Measurements from ENCODE around the gene TOPBP1. TPM values are rescaled to one million over a fixed set of nuclear protein-coding genes. Genes with fewer than 3 reads are reported as not detected.

TOPBP1 gene
- total and polyA plus RNA-seq, 2 donors (not counting 3 experiments of a cell fraction or from before 2014, with no cell fraction given) = 23.3 to 42.2 TPM

DNA sequence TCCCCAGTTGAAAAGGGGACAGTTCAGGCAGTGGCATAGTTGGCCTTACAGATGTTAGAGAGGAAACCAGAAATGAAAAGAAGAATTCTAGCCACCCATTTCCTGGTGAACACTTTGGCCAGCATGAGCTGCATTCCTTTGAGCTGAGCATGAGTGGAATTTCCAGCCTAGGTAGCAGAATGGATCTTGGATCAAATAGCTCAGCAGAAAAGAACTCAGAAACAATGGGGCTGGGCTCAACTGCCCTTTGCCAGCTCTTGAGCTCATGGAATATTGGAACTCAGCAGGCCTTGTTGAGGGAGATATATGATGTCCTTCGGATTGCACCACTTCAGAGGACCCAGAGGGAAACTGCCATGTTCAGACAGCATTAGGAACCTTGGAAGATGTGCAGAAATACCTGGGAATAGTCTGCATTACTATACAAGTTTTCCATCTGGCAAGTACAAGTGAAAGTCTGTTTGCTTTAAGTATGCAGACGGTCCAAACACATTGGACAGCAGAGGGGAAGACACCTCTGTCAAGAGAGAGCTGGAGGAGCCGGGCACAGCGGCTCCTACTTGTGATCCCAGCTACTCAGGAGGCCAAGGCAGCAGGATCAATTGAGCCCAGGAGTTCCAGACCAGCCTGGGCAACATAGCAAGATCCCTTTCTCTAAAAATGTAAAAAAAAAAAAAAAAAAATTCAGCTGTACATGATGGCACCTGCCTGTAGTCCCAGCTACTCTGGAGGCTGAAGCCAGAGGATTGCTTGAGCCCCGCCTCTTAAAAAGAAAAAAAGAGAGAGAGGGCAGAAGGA, 91.4 kb downstream of the TOPBP1 start:
- ChIA-PET POLR2A (interaction anchor here (0.9 to 1.6 kb wide), 5 partner anchors 9 to 96 kb away, joined by 3 to 5 read pairs (median 3); no protein-coding TSS in a partner anchor), CTCF (interaction anchor here (0.8 to 13.8 kb wide), 11 partner anchors 8 to 147 kb away, joined by 3 to 224 read pairs (median 5); no protein-coding TSS in a partner anchor)
- dilution Hi-C loops (cut with MboI; ENCODE audit: extremely low pct_ligation_motif_present, low sequenced_read_pairs) (no loop called here), intact Hi-C loops (cut with micrococcal nuclease) (loop anchor here (1.0 to 10.0 kb wide), 8 partner anchors 29 to 917 kb away; partner anchors contain the start of genes ANAPC13, CEP63 and SRPRB)
- no peaks in the 10 kb centered on the region for H3K9me1 ChIP-seq (replicated peaks; ENCODE audit: control insufficient read depth, extremely low read depth, insufficient read depth, low read length)
- H3K36me3 ChIP-seq (ENCODE audit: control insufficient read depth in 2 of 2, extremely low read depth in 1 of 2, insufficient read depth in 2 of 2, low read length in 2 of 2) = no peaks in the 10 kb centered on the region
- peaks cover 50% of the 10 kb centered on the region for H3K4me1 ChIP-seq (ENCODE audit: control insufficient read depth, extremely low read depth, insufficient read depth, low read length)
- BruUV-seq (replicated peaks) = no TSS peak
- H3K27ac ChIP-seq (ENCODE audit: insufficient read depth, low read depth, low read length) = peak overlapping the region; percentile 93
- no peaks in the 10 kb centered on the region for H4K20me1 ChIP-seq (replicated peaks; ENCODE audit: control insufficient read depth, extremely low read depth, insufficient read depth, low read length)
- H3K4me3 ChIP-seq (replicated peaks in 1 of 3; ENCODE audit: insufficient read depth in 1 of 3, low read depth in 1 of 3, low read length in 3 of 3) = peak overlapping the region in 1 of 3 experiments; percentile 5
- H3K9ac ChIP-seq (replicated peaks; ENCODE audit: extremely low read depth, insufficient read depth, low read length) = peak overlapping the region; percentile 54
- H2AFZ ChIP-seq (ENCODE audit: low read depth, low read length) = peak overlapping the region; percentile 39
- DNase-seq (ENCODE audit: low read depth, low spot score) = peak; percentile 89
- H3K4me2 ChIP-seq (ENCODE audit: insufficient read depth, low read length) = peak overlapping the region; percentile 53
- H3K9me3 ChIP-seq (replicated peaks; ENCODE audit: control insufficient read depth, insufficient read depth, low read length) = no peaks in the 10 kb centered on the region
- peak; percentile 98 for FAIRE-seq
- H3K79me2 ChIP-seq (ENCODE audit: control insufficient read depth, insufficient read depth, low read length) = peaks cover 16% of the 10 kb centered on the region
- no peak for TF ChIP-seq POLR2A (IDR thresholded peaks at IDR 0.05; ENCODE audit: low read depth, low read length)
- TF ChIP-seq FOS (IDR thresholded peaks at IDR 0.05; ENCODE audit: borderline replicate concordance, insufficient read depth, low read length) = peak; percentile 72
- no peak for TF ChIP-seq MYC (IDR thresholded peaks at IDR 0.05; ENCODE audit: low read depth, low read length)
- TF ChIP-seq POLR2AphosphoS5 (IDR thresholded peaks at IDR 0.05; ENCODE audit: insufficient read depth, low read depth, low read length) = peak; percentile 81
- TF ChIP-seq, protein P1, sequence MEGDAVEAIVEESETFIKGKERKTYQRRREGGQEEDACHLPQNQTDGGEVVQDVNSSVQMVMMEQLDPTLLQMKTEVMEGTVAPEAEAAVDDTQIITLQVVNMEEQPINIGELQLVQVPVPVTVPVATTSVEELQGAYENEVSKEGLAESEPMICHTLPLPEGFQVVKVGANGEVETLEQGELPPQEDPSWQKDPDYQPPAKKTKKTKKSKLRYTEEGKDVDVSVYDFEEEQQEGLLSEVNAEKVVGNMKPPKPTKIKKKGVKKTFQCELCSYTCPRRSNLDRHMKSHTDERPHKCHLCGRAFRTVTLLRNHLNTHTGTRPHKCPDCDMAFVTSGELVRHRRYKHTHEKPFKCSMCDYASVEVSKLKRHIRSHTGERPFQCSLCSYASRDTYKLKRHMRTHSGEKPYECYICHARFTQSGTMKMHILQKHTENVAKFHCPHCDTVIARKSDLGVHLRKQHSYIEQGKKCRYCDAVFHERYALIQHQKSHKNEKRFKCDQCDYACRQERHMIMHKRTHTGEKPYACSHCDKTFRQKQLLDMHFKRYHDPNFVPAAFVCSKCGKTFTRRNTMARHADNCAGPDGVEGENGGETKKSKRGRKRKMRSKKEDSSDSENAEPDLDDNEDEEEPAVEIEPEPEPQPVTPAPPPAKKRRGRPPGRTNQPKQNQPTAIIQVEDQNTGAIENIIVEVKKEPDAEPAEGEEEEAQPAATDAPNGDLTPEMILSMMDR (IDR thresholded peaks at IDR 0.05; ENCODE audit: extremely low read depth in 1 of 2, insufficient read depth in 1 of 2, low read depth in 1 of 2, low read length in 2 of 2) = no peak
- TF ChIP-seq JUN (IDR thresholded peaks at IDR 0.05; ENCODE audit: borderline replicate concordance, insufficient read depth, insufficient read length, low read depth) = peak; percentile 74
- TF ChIP-seq, protein P2, sequence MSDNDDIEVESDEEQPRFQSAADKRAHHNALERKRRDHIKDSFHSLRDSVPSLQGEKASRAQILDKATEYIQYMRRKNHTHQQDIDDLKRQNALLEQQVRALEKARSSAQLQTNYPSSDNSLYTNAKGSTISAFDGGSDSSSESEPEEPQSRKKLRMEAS (IDR thresholded peaks at IDR 0.05; ENCODE audit: insufficient read depth, insufficient read length) = no peak
- TF ChIP-seq GATA2 (IDR thresholded peaks at IDR 0.05; ENCODE audit: insufficient read depth, insufficient read length, low read depth, low read length) = peak; percentile 29
- no peak for TF ChIP-seq EZH2 (IDR thresholded peaks at IDR 0.05; ENCODE audit: borderline replicate concordance, low read depth, low read length, severe bottlenecking)
- H3K27me3 ChIP-seq (ENCODE audit: control insufficient read depth in 2 of 2, insufficient read depth in 2 of 2, low read length in 2 of 2) = no peaks in the 10 kb centered on the region
